Measurements from ENCODE around the gene KIF27. TPM values are rescaled to one million over a fixed set of nuclear protein-coding genes. Genes with fewer than 3 reads are reported as not detected.
A peak's percentile ranks its signal among the peaks of the same experiment; 100 is the strongest.

KIF27 gene
- total RNA-seq, 1 experiment from 2014 or later: 9.2 TPM

DNA sequence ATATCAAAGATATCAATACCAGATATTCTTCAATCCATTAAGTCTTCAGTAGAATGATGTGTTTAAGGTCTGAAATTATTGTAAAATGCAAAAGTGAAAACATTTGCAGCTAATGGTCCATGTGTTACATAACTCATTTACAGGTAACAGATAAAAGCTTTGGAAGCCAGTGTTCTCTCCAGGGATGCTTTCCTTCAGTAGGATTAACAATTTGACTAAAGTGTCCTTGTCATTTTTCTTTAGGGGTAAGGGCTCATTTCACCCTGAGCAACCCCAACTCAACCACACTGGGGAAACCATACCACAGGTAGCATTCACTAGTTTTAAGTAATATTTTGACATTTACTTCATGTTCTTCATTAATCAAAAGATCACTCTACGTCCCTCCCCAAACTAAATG is 45.8 kb upstream of the KIF27 start:
- ChIA-PET POLR2A (ENCODE audit: low non-redundant PET) (interaction anchor here (1.1 kb wide), 1 partner anchor 10 kb away, joined by 4 read pairs; no protein-coding TSS in a partner anchor), CTCF (no interaction called here)
- TF ChIP-seq, protein P1, sequence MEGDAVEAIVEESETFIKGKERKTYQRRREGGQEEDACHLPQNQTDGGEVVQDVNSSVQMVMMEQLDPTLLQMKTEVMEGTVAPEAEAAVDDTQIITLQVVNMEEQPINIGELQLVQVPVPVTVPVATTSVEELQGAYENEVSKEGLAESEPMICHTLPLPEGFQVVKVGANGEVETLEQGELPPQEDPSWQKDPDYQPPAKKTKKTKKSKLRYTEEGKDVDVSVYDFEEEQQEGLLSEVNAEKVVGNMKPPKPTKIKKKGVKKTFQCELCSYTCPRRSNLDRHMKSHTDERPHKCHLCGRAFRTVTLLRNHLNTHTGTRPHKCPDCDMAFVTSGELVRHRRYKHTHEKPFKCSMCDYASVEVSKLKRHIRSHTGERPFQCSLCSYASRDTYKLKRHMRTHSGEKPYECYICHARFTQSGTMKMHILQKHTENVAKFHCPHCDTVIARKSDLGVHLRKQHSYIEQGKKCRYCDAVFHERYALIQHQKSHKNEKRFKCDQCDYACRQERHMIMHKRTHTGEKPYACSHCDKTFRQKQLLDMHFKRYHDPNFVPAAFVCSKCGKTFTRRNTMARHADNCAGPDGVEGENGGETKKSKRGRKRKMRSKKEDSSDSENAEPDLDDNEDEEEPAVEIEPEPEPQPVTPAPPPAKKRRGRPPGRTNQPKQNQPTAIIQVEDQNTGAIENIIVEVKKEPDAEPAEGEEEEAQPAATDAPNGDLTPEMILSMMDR (conservative IDR thresholded peaks at IDR 0.05; ENCODE audit: low read depth, low read length): no peak
- TF ChIP-seq EZH2 (IDR thresholded peaks at IDR 0.05; ENCODE audit: borderline replicate concordance, low read depth, low read length, poor library complexity, severe bottlenecking): no peak
- intact Hi-C loops (cut with micrococcal nuclease; ENCODE audit: unreplicated experiment): no loop called here
- no TSS peak for BruUV-seq (replicated peaks)
- H3K36me3 ChIP-seq (ENCODE audit: insufficient read depth, low read length, poor library complexity, severe bottlenecking): peaks cover 59% of the 10 kb centered on the region
- H3K27me3 ChIP-seq (replicated peaks; ENCODE audit: insufficient read depth, low read depth, low read length, poor library complexity): no peaks in the 10 kb centered on the region
- no peak overlapping the region for H3K4me3 ChIP-seq (ENCODE audit: low read depth, low read length, poor library complexity, severe bottlenecking)
- no peaks in the 10 kb centered on the region for H3K9me3 ChIP-seq (ENCODE audit: low read depth, low read length, poor library complexity, severe bottlenecking)
- no peak for DNase-seq (ENCODE audit: low spot score)
- no peak overlapping the region for H3K27ac ChIP-seq (ENCODE audit: low read depth, low read length, poor library complexity, severe bottlenecking)
- peaks cover 6% of the 10 kb centered on the region for H3K4me1 ChIP-seq (ENCODE audit: insufficient read depth, low read length, poor library complexity, severe bottlenecking)

DNA sequence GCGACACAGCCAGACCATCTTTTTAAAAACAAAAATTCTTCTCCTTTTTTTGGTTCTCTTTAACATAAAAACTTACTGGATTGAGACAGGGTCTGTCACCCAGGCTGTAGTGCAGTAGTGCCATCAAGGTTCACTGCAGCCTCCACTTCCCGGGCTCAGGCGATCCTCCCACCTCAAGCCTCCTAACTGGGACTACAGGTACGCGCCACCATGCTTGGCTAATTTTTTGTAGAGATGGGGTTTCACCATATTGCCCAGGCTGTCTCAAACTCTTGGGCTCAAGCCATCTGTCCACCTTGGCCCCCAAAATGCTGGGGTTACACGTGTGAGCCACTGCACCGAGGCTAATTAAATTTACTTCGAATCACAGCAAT is 45.0 kb upstream of the KIF27 start:
- POLR2A ChIA-PET (ENCODE audit: low non-redundant PET): no interaction called here
- DNase-seq (ENCODE audit: low spot score): no peak
- Histone ChIP-seq H3K4me3 (ENCODE audit: low read depth, low read length, poor library complexity, severe bottlenecking) (no peak overlapping the region), H3K36me3 (ENCODE audit: insufficient read depth, low read length, poor library complexity, severe bottlenecking) (peaks cover 50% of the 10 kb centered on the region), H3K9me3 (ENCODE audit: low read depth, low read length, poor library complexity, severe bottlenecking) (no peaks in the 10 kb centered on the region), H3K4me1 (ENCODE audit: insufficient read depth, low read length, poor library complexity, severe bottlenecking) (peaks cover 5% of the 10 kb centered on the region), H3K27me3 (replicated peaks; ENCODE audit: insufficient read depth, low read depth, low read length, poor library complexity) (no peaks in the 10 kb centered on the region), H3K27ac (ENCODE audit: low read depth, low read length, poor library complexity, severe bottlenecking) (peak overlapping the region; percentile 80)
- TF ChIP-seq, protein P1 (conservative IDR thresholded peaks at IDR 0.05; ENCODE audit: low read depth, low read length): no peak
- no peak for TF ChIP-seq EZH2 (IDR thresholded peaks at IDR 0.05; ENCODE audit: borderline replicate concordance, low read depth, low read length, poor library complexity, severe bottlenecking)
- intact Hi-C loops (cut with micrococcal nuclease; ENCODE audit: unreplicated experiment): no loop called here
- CTCF ChIA-PET: no interaction called here
- BruUV-seq (replicated peaks): no TSS peak

DNA sequence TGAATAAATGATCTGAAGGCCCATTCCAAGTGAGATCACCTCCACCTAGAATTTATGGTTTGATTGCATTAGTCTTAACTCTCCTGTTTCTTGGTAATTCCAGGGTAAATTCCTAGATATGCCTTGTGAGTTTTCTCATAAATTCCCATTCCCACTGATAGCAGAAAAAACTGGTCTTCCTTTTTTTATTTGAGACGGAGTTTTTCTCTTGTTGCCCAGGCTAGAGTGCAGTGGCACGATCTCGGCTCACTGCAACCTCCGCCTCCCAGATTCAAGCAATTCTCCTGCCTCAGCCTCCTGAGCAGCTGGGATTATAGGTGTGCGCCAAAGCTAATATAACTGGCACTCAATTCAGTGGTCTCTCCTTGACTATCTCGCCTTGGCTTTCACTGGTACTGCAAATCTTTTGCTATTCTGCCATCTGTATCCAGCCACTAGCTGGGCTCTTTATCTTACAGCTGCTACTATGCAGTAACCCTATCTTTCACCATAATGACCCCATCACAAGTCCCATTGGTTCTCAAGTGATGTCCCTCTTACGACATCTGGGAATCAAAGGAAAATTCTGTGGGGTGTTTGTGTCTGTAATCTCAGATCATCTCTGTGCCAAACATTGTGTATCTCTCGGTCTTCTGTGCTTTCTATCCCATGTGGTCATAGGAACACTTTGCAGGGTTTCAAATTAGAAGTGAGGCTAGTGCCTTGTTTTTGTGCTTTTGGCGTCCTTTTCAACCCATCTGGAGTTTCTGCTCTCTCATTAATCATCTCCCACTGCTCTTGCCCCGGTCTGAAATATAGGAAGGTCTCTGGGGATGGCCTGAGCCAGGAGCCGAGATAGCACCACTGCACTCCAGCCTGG is 44.3 kb upstream of the KIF27 start:
- Histone ChIP-seq H3K27me3 (replicated peaks; ENCODE audit: insufficient read depth, low read depth, low read length, poor library complexity) (no peaks in the 10 kb centered on the region), H3K4me1 (ENCODE audit: insufficient read depth, low read length, poor library complexity, severe bottlenecking) (peaks cover 5% of the 10 kb centered on the region), H3K9me3 (ENCODE audit: low read depth, low read length, poor library complexity, severe bottlenecking) (no peaks in the 10 kb centered on the region), H3K4me3 (ENCODE audit: low read depth, low read length, poor library complexity, severe bottlenecking) (no peak overlapping the region), H3K27ac (ENCODE audit: low read depth, low read length, poor library complexity, severe bottlenecking) (peak overlapping the region; percentile 80), H3K36me3 (ENCODE audit: insufficient read depth, low read length, poor library complexity, severe bottlenecking) (peaks cover 44% of the 10 kb centered on the region)
- no peak for DNase-seq (ENCODE audit: low spot score)
- CTCF ChIA-PET: no interaction called here
- POLR2A ChIA-PET (ENCODE audit: low non-redundant PET): no interaction called here
- TF ChIP-seq, protein P1 (conservative IDR thresholded peaks at IDR 0.05; ENCODE audit: low read depth, low read length): no peak
- no peak for TF ChIP-seq EZH2 (IDR thresholded peaks at IDR 0.05; ENCODE audit: borderline replicate concordance, low read depth, low read length, poor library complexity, severe bottlenecking)
- intact Hi-C loops (cut with micrococcal nuclease; ENCODE audit: unreplicated experiment): no loop called here
- BruUV-seq (replicated peaks): no TSS peak

All from A673 (cell line).